ENCODE data around the gene CD247. TPM values are rescaled to one million over a fixed set of nuclear protein-coding genes. Genes with fewer than 3 reads are reported as not detected.

Gene CD247
- total and polyA plus RNA-seq, 9 of the 15 experiments (the other 6 are each of a cell fraction or from before 2014, with no cell fraction given), result 0.08 to 0.42 (median 0.28) TPM; not detected in 5

- TF ChIP-seq ZNF318 (IDR thresholded peaks at IDR 0.05; ENCODE audit: borderline replicate concordance in 1 of 2, low read depth in 1 of 2), result no peak
- no peak for TF ChIP-seq ZNF3 (CRISPR knock-in tag; IDR thresholded peaks at IDR 0.05)
- TF ChIP-seq ZNF23 (CRISPR knock-in tag; IDR thresholded peaks at IDR 0.05), result no peak
- no peak for TF ChIP-seq NCOR1 (IDR thresholded peaks at IDR 0.05)
- TF ChIP-seq FOXM1 (IDR thresholded peaks at IDR 0.05; ENCODE audit: low read depth), result no peak
- TF ChIP-seq FOXM1 (CRISPR knock-in tag; IDR thresholded peaks at IDR 0.05; ENCODE audit: low read depth), result 0 out of 2 replicates have a peak, but pooled peaks have one; percentile 41
- peak; percentile 71; the same call in 1 of the 2 replicates for TF ChIP-seq ZNF282 (CRISPR knock-in tag; IDR thresholded peaks at IDR 0.05)
- TF ChIP-seq IRF2 (CRISPR knock-in tag; IDR thresholded peaks at IDR 0.05), result no peak
- no peak for TF ChIP-seq ZNF77 (CRISPR knock-in tag; IDR thresholded peaks at IDR 0.05)
- no peak for TF ChIP-seq FOXK2 (conservative IDR thresholded peaks at IDR 0.05 in 1 of 2, IDR thresholded peaks at IDR 0.05 in 1 of 2; ENCODE audit: low read depth in 2 of 2)
- peak; percentile 44; the same call in 1 of the 2 replicates for TF ChIP-seq FOSL1 (tag; conservative IDR thresholded peaks at IDR 0.05)
- peak; percentile 62 for TF ChIP-seq RBM25 (IDR thresholded peaks at IDR 0.05; ENCODE audit: low read depth, low read length, severe bottlenecking)
- TF ChIP-seq BRF2 (IDR thresholded peaks at IDR 0.05; ENCODE audit: borderline replicate concordance, insufficient read depth, insufficient read length), result no peak
- no peak for TF ChIP-seq SNRNP70 (optimal IDR thresholded peaks at IDR 0.05; ENCODE audit: low read depth, low read length)
- no peak for TF ChIP-seq KAT2B (IDR thresholded peaks at IDR 0.05; ENCODE audit: low read depth, low read length)
- TF ChIP-seq, protein P1, sequence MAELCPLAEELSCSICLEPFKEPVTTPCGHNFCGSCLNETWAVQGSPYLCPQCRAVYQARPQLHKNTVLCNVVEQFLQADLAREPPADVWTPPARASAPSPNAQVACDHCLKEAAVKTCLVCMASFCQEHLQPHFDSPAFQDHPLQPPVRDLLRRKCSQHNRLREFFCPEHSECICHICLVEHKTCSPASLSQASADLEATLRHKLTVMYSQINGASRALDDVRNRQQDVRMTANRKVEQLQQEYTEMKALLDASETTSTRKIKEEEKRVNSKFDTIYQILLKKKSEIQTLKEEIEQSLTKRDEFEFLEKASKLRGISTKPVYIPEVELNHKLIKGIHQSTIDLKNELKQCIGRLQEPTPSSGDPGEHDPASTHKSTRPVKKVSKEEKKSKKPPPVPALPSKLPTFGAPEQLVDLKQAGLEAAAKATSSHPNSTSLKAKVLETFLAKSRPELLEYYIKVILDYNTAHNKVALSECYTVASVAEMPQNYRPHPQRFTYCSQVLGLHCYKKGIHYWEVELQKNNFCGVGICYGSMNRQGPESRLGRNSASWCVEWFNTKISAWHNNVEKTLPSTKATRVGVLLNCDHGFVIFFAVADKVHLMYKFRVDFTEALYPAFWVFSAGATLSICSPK (IDR thresholded peaks at IDR 0.05; ENCODE audit: borderline replicate concordance), result no peak
Measured at GRCh38 chr1:167553136-167554027, 35.1 kb upstream of the CD247 start, which contains the start of gene CREG1 (continued).
